CD4-positive, alpha-beta T cell treated with Interleukin-17A for 4 hours (primary cell): Measurements from ENCODE around the gene ARHGAP24.
"Not testable (repeated sequence)": the region's sequence is repeated elsewhere in the genome, so short reads cannot be mapped to it uniquely, and the experiment has no call there.

Experiments
- DNase-seq: peaks from one replicate; pipeline ENCODE4 v3.0.0-alpha.2; 2020; ENCODE audit warnings: mixed read lengths

ARHGAP24 gene

GRCh38 chr4:85659610-85660218, 184.8 kb downstream of the ARHGAP24 start:
- DNase-seq: no peak

DNA sequence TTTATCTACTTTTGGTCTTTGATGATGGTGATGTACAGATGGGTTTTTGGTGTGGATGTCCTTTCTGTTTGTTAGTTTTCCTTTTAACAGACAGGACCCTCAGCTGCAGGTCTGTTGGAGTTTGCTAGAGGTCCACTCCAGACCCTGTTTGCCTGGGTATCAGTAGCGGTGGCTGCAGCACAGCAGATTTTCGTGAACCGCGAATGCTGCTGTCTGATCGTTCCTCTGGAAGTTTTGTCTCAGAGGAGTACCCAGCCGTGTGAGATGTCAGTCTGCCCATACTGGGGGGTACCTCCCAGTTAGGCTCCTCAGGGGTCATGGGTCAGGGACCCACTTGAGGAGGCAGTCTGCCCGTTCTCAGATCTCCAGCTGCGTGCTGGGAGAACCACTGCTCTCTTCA, 191.7 kb downstream of the ARHGAP24 start:
- not testable (repeated sequence) for DNase-seq

GRCh38 chr4:85669204-85669603, 194.3 kb downstream of the ARHGAP24 start:
- DNase-seq: no peak

DNA sequence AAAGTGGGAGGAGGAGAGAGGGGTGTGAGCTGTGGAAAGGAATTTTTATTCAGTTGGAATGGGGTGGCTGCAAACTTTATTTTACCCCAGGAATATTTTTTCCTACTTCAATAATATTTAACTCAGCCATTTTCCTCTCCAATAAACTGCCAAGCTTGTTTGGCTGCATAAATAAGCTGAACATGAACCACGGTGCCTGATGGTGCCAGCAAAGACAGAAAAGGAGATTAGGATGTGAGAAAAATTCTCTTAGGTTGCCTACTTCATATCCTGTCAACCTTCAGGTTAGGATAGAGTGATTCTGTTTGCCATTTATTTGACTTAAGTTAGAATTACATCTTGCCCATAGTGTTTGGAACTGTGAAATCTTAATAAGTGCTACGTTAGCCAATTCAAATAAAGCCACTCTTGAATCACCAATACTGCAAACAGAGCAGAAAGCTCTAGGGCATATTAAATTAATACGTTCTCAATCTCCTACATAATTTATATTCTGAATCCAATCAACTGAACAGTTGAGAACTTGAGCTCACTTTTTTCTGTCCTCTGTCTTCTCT, 195.1 kb downstream of the ARHGAP24 start:
- DNase-seq: no peak

- no peak for DNase-seq
These were observed 196.2 kb downstream of the ARHGAP24 start for GRCh38 chr4:85671120-85671519.

GRCh38 chr4:85672116-85672515, 197.2 kb downstream of the ARHGAP24 start:
- DNase-seq: no peak

- DNase-seq: no peak
These were observed 198.0 kb downstream of the ARHGAP24 start for GRCh38 chr4:85672959-85673358.

DNA sequence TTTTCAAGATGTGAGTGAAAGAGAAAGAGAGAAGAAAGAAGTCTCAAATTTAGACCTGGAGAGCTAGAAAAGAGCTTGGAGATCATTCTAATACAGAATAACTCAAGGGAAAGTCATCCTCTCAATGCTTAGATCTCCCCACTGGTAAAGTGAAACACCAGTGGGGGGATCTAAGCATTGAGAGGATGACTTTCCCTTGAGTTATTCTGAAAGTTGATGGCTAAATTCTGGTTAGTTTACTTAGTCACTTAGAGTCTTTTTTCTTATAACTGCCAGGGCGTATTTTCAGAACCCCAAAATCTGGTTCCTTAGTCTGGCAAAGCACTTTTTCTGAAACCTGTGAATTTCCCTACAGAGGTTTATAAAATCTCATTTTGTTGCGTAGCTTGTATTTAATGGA, 198.6 kb downstream of the ARHGAP24 start:
- no peak for DNase-seq

GRCh38 chr4:85675076-85676049, 200.4 kb downstream of the ARHGAP24 start:
- no peak for DNase-seq

GRCh38 chr4:85676050-85676425, 201.1 kb downstream of the ARHGAP24 start:
- DNase-seq: no peak

DNA sequence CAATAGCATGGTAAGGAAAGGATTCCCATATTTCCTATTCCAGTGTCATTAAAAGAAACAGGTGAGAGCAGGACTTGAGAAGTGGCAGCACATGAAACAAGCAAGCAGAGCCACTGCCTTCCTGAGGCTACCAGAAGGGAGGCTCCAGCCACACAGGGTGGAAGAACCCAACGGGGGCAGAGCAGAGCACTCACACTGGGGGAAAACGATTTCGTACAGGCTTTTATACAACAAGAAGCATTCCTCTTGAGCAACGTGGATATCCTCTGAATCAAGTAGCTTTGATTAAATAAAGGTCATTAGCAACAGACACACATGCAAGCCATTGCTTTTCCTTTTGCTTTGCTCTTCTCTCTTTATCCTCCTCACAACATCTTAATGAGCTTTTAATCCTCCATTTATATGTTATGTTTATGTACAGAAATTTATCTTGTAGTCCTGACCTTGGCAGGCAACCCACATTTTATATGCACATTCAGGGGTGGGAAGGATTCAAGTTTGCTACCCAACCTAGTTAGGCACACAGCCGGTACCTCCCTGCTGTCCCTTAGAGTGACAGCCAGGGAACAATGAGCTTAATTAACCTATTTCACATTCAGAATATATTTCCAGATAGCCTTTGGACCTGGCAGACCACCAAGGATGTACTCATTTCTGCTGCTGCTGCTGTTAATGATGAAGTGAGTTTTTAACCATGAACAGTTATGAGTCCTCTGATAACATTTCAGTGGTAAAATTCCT, 202.1 kb downstream of the ARHGAP24 start:
- no peak for DNase-seq

GRCh38 chr4:85681221-85681657, 206.3 kb downstream of the ARHGAP24 start:
- DNase-seq: no peak

GRCh38 chr4:85681921-85682320, 207.0 kb downstream of the ARHGAP24 start:
- no peak for DNase-seq

- DNase-seq: no peak
These were observed 207.4 kb downstream of the ARHGAP24 start for GRCh38 chr4:85682391-85682790.

GRCh38 chr4:85684676-85685075, 209.7 kb downstream of the ARHGAP24 start:
- DNase-seq: no peak

DNA sequence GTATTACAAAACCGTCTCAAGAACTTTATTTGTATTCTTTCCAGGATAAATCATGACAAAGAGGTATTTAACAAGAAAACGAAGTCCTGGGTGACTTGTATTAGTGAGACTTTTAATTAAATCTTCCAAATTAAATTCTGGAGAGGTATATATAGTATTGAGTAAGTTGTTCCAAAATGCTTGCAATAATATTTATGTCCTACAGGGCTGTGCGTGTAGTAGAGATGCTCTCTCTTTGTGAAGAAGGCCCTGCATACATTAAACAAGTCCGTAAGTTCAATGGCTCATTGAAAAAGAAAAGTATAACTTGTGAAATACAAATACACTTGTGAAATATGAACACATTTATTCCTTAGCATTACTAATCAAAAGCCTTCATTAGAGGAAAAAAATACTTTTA, 211.4 kb downstream of the ARHGAP24 start:
- DNase-seq: no peak

- no peak for DNase-seq
These were observed 213.2 kb downstream of the ARHGAP24 start for GRCh38 chr4:85688055-85688740.

GRCh38 chr4:85696661-85697060, 221.7 kb downstream of the ARHGAP24 start:
- DNase-seq: no peak

DNA sequence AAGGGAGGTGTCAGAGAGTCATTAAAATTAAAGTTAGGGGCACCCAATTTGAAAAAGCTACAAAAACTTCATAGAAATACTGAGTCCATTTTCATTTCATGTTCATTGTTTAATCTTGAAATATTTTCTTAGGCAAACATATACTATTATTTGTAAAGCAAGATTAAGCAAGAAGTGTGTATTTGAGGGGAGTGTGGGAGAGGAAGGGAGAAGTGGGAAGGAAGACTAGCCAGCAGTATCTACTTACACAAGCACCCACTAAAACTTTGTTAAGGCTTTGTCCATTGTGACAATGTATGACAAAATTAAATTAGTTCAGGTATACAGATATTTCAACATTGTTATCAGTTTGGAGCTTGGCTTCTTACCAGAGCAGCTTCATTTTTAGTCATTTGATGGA, 222.9 kb downstream of the ARHGAP24 start:
- DNase-seq: no peak

DNA sequence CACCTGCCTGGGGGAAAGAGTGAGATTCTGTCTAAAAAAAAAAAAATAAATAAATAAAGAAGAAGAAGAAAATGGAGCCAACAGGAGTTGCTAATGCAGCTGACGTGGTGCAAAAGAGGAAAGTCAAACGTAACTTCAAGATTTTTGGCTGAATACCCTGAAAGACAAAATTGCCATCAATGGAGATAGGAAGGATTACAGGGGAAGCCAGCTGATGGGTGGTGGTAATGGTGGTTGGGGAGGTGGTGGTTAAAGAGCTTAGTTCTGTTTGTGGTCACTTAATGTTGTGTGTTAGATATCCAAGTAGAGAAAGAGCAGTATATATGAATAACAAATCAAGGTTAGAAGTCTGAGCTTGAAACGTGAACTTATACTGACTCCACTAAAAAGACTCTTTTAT, 225.4 kb downstream of the ARHGAP24 start:
- DNase-seq: no peak

DNA sequence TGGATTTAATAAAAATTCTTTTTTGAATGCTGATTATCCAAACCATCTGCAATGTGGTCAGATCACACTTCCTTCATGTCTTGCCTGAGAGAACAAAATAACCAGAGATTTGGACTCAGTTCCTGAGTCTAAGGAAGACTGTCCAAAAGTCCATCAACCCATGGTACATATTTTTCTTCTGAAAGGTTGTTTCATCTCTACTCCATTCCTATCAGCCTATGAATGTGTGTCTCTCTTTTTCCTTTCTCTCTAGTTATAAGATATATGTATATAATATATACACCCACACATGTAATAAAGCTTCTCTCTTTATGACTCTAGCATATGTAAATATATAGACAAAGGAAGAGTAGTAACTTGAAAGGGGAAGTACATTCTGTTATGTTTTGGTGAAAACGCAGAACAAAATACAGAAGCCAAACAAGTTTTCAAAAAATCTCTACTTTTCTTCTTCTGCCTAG, 226.9 kb downstream of the ARHGAP24 start:
- no peak for DNase-seq

DNA sequence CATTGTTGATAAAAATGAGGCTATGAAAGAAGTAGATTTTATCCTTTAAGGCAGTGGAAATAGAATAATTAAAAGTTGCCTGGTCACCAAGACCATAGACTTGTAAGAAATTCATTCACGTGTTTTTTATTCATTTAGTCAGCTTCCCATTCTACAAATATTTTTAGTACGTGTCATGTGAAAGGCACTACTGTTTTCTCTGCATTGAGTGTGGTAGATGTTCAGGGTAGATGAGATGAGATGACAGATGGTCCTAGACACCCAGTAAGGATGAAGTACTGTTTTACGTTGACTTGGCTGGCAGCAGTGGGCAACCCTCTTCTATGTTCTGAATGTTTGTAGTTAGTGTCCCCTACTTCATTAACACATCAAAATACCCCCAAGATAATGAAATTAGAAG, 228.1 kb downstream of the ARHGAP24 start:
- no peak for DNase-seq
